Measurements from ENCODE around the gene COQ6. TPM values are rescaled to one million over a fixed set of nuclear protein-coding genes. Genes with fewer than 3 reads are reported as not detected.

COQ6 gene
- total and polyA plus RNA-seq, 12 donors, result 29.4 to 52.2 (median 45.9) TPM

- no peak for TF ChIP-seq CTCF (IDR thresholded peaks at IDR 0.05)
- Histone ChIP-seq H3K9me3 (no peaks in the 10 kb centered on the region), H3K4me3 (no peak overlapping the region), H3K27ac (no peak overlapping the region), H3K27me3 (no peaks in the 10 kb centered on the region), H3K36me3 (peaks cover 0 to 98% (median 37%) of the 10 kb centered on the region in 9 donors), H3K4me1 (peaks cover 0 to 3% (median 0%) of the 10 kb centered on the region in 9 donors)
- no peak for DNase-seq
- 91 to 94% methylated on average over 2 of the region's 2 CpGs for WGBS, 2 donors
- peak in 1 of 8 donors; percentile 50 for ATAC-seq
- intact Hi-C loops (cut with DNase I), result no loop called here
Measured at GRCh38 chr14:73937012-73937411, 13.1 kb upstream of the COQ6 start.

GRCh38 chr14:73942180-73942579 is 7.9 kb upstream of the COQ6 start:
- H3K9me3 ChIP-seq, result no peaks in the 10 kb centered on the region
- 89% methylated on average over 7 of the region's 7 CpGs for WGBS, 2 donors
- no peak for ATAC-seq
- H3K4me1 ChIP-seq, result peaks cover 0 to 28% (median 0%) of the 10 kb centered on the region in 9 donors
- H3K27me3 ChIP-seq, result no peaks in the 10 kb centered on the region
- H3K4me3 ChIP-seq, result no peak overlapping the region
- peak overlapping the region in 1 of 10 donors; percentile 56 for H3K27ac ChIP-seq
- peaks cover 0 to 92% (median 21%) of the 10 kb centered on the region in 9 donors for H3K36me3 ChIP-seq
- intact Hi-C loops (cut with DNase I), result no loop called here
- TF ChIP-seq CTCF (IDR thresholded peaks at IDR 0.05), result no peak
- DNase-seq, result no peak

- Histone ChIP-seq H3K27me3 (no peaks in the 10 kb centered on the region), H3K27ac (peak overlapping the region in 1 of 10 donors; percentile 67), H3K4me1 (peaks cover 0 to 28% (median 0%) of the 10 kb centered on the region in 9 donors), H3K4me3 (no peak overlapping the region), H3K36me3 (peaks cover 0 to 83% (median 18%) of the 10 kb centered on the region in 9 donors), H3K9me3 (no peaks in the 10 kb centered on the region)
- DNase-seq (no peak), ATAC-seq (peak in 5 of 8 donors; percentile 45 to 71 (median 51))
- WGBS, 2 donors, result 58 to 71% methylated on average over 4 of the region's 4 CpGs
- TF ChIP-seq CTCF (IDR thresholded peaks at IDR 0.05), result no peak
- intact Hi-C loops (cut with DNase I), result no loop called here
Measured at GRCh38 chr14:73943083-73943482, 7.0 kb upstream of the COQ6 start.

- intact Hi-C loops (cut with DNase I), result no loop called here
- DNase-seq (no peak), ATAC-seq (peak in 2 of 8 donors; percentile 26 to 31)
- Histone ChIP-seq H3K9me3 (no peaks in the 10 kb centered on the region), H3K4me3 (no peak overlapping the region), H3K4me1 (peaks cover 0 to 34% (median 4%) of the 10 kb centered on the region in 9 donors), H3K27me3 (no peaks in the 10 kb centered on the region), H3K27ac (peak overlapping the region in 1 of 10 donors; percentile 50), H3K36me3 (peaks cover 0 to 71% (median 18%) of the 10 kb centered on the region in 9 donors)
- 89% methylated on average over 17 of the region's 17 CpGs for WGBS, 2 donors
- TF ChIP-seq CTCF (IDR thresholded peaks at IDR 0.05), result no peak
Measured at GRCh38 chr14:73944432-73945158, 5.5 kb upstream of the COQ6 start.

All from heart right ventricle (tissue), 16 donors.